Measurements from ENCODE around the gene OR2AK2.

OR2AK2 gene

DNA sequence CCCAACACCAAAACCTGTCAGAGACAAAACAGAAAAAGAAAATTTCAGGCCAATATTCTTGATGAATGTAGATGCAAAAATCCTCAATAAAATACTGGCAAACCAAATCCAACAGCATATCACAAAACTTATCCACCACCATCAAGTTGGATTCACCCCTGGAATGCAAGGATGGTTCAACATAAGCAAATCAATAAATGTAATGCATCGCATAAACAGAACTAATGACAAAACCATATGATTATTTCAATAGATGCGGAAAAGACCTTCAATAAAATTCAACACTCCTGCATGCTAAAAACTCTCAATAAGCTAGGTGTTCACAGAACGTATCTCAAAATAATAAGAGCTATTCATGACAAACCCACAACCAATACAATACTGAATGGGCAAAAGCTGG, 44.6 kb downstream of the OR2AK2 start:
- H3K4me3 ChIP-seq (ENCODE audit: control insufficient read depth, low read depth, low read length), result no peak overlapping the region
- DNase-seq (ENCODE audit: low read depth), result no peak
- TF ChIP-seq, protein P1, sequence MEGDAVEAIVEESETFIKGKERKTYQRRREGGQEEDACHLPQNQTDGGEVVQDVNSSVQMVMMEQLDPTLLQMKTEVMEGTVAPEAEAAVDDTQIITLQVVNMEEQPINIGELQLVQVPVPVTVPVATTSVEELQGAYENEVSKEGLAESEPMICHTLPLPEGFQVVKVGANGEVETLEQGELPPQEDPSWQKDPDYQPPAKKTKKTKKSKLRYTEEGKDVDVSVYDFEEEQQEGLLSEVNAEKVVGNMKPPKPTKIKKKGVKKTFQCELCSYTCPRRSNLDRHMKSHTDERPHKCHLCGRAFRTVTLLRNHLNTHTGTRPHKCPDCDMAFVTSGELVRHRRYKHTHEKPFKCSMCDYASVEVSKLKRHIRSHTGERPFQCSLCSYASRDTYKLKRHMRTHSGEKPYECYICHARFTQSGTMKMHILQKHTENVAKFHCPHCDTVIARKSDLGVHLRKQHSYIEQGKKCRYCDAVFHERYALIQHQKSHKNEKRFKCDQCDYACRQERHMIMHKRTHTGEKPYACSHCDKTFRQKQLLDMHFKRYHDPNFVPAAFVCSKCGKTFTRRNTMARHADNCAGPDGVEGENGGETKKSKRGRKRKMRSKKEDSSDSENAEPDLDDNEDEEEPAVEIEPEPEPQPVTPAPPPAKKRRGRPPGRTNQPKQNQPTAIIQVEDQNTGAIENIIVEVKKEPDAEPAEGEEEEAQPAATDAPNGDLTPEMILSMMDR (IDR thresholded peaks at IDR 0.05; ENCODE audit: control insufficient read depth, insufficient read depth, low read depth, low read length, missing control alignments), result no peak

DNA sequence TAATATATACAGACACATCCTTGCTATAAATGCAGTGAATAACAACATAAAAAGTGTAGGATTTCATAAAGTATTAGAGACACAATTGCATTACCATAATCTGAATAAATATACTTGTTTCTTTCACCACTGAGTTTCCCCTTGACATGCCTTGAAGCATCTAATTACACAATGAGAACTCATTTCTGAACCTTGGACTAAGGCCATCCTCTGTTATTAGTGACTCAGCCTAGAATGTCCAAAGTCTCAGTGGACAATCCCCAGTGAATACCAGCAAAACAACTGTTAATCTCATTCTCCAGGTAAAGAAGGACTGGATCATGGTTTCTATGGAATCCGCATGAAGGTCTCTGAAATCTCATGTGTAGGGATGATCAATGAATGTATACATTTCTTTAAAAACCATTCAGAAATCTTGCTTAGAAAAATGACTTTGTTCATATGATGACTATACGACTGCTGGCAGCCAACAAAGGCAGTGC, 48.2 kb downstream of the OR2AK2 start, which contains the start of gene OR2L5:
TSS of gene OR2L5 (plus strand) at position 432 of the 482 bp plus-strand sequence. CDS start 8,288 bp downstream, outside the sequence.
- H3K4me3 ChIP-seq (ENCODE audit: control insufficient read depth, low read depth, low read length), result no peak within 1 kb of the TSS
- DNase-seq (ENCODE audit: low read depth), result no peak
- TF ChIP-seq, protein P1 (IDR thresholded peaks at IDR 0.05; ENCODE audit: control insufficient read depth, insufficient read depth, low read depth, low read length, missing control alignments), result no peak

DNA sequence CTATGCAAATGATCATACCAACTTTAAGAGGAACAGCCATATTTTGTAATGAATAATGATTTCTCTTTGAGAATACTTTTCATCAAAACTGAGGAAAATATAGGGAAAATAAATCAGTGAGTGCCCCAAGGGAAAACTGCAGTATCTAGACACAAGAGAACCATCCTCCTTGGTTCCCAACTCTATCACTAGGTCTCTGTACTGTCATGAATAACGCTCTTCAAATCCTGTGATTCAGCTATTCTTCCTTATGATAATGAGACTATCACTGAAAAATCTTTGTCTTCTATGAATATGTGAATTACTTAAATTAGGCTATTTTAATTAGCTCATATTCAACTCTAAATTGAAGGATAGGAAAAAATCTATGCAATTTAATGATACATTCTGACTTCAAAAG, 50.8 kb downstream of the OR2AK2 start:
- TF ChIP-seq, protein P1 (IDR thresholded peaks at IDR 0.05; ENCODE audit: control insufficient read depth, insufficient read depth, low read depth, low read length, missing control alignments), result no peak
- H3K4me3 ChIP-seq (ENCODE audit: control insufficient read depth, low read depth, low read length), result no peak overlapping the region
- no peak for DNase-seq (ENCODE audit: low read depth)

All from AG09309 (cell line).